ENCODE data around the gene CDH10. TPM values are rescaled to one million over a fixed set of nuclear protein-coding genes. Genes with fewer than 3 reads are reported as not detected.

CDH10 gene
- total and polyA plus RNA-seq, 2 donors (not counting 3 experiments of a cell fraction or from before 2014, with no cell fraction given), result 0.07 TPM; not detected in 1

- TF ChIP-seq FOS (IDR thresholded peaks at IDR 0.05; ENCODE audit: borderline replicate concordance, insufficient read depth, low read length), result no peak
- TF ChIP-seq CTCF (IDR thresholded peaks at IDR 0.05; ENCODE audit: extremely low read depth in 1 of 2, insufficient read depth in 1 of 2, low read depth in 1 of 2, low read length in 2 of 2), result no peak
- TF ChIP-seq EZH2 (IDR thresholded peaks at IDR 0.05; ENCODE audit: borderline replicate concordance, low read depth, low read length, severe bottlenecking), result no peak
- no peaks in the 10 kb centered on the region for H3K79me2 ChIP-seq (ENCODE audit: control insufficient read depth, insufficient read depth, low read length)
- BruUV-seq (replicated peaks), result no TSS peak
- no peaks in the 10 kb centered on the region for H4K20me1 ChIP-seq (replicated peaks; ENCODE audit: control insufficient read depth, extremely low read depth, insufficient read depth, low read length)
- no peaks in the 10 kb centered on the region for H3K36me3 ChIP-seq (ENCODE audit: control insufficient read depth in 2 of 2, extremely low read depth in 1 of 2, insufficient read depth in 2 of 2, low read length in 2 of 2)
- no peaks in the 10 kb centered on the region for H3K4me1 ChIP-seq (ENCODE audit: control insufficient read depth, extremely low read depth, insufficient read depth, low read length)
- H3K9me1 ChIP-seq (replicated peaks; ENCODE audit: control insufficient read depth, extremely low read depth, insufficient read depth, low read length), result no peaks in the 10 kb centered on the region
- DNase-seq (ENCODE audit: low read depth, low spot score) (no peak), FAIRE-seq (no peak)
- POLR2A ChIA-PET, result no interaction called here
- dilution Hi-C loops (cut with MboI; ENCODE audit: extremely low pct_ligation_motif_present, low sequenced_read_pairs) (no loop called here), intact Hi-C loops (cut with micrococcal nuclease) (no loop called here)
- no peak overlapping the region for H3K4me3 ChIP-seq (replicated peaks in 1 of 3; ENCODE audit: insufficient read depth in 1 of 3, low read depth in 1 of 3, low read length in 3 of 3)
- H3K9me3 ChIP-seq (replicated peaks; ENCODE audit: control insufficient read depth, insufficient read depth, low read length), result no peaks in the 10 kb centered on the region
- H3K27ac ChIP-seq (ENCODE audit: insufficient read depth, low read depth, low read length), result no peak overlapping the region
- H3K27me3 ChIP-seq (ENCODE audit: control insufficient read depth in 2 of 2, insufficient read depth in 2 of 2, low read length in 2 of 2), result no peaks in the 10 kb centered on the region
- no peak overlapping the region for H3K9ac ChIP-seq (replicated peaks; ENCODE audit: extremely low read depth, insufficient read depth, low read length)
- H3K4me2 ChIP-seq (ENCODE audit: insufficient read depth, low read length), result no peak overlapping the region
- no peak overlapping the region for H2AFZ ChIP-seq (ENCODE audit: low read depth, low read length)
- CTCF ChIA-PET, result no interaction called here
Measured at GRCh38 chr5:24477958-24478357, 166.8 kb downstream of the CDH10 start.

- BruUV-seq (replicated peaks), result no TSS peak
- dilution Hi-C loops (cut with MboI; ENCODE audit: extremely low pct_ligation_motif_present, low sequenced_read_pairs), result no loop called here
Measured at GRCh38 chr5:24475101-24475500, 169.7 kb downstream of the CDH10 start.

More at GRCh38 chr5:24475101-24475500, 169.7 kb downstream of the CDH10 start:
- no peak overlapping the region for H3K27ac ChIP-seq (ENCODE audit: insufficient read depth, low read depth, low read length)
- H3K4me1 ChIP-seq (ENCODE audit: control insufficient read depth, extremely low read depth, insufficient read depth, low read length), result no peaks in the 10 kb centered on the region
- intact Hi-C loops (cut with micrococcal nuclease), result no loop called here
- no peaks in the 10 kb centered on the region for H3K9me1 ChIP-seq (replicated peaks; ENCODE audit: control insufficient read depth, extremely low read depth, insufficient read depth, low read length)
- H3K36me3 ChIP-seq (ENCODE audit: control insufficient read depth in 2 of 2, extremely low read depth in 1 of 2, insufficient read depth in 2 of 2, low read length in 2 of 2), result no peaks in the 10 kb centered on the region
- H3K79me2 ChIP-seq (ENCODE audit: control insufficient read depth, insufficient read depth, low read length), result no peaks in the 10 kb centered on the region
- ChIA-PET CTCF (no interaction called here), POLR2A (no interaction called here)
- FAIRE-seq (no peak), DNase-seq (ENCODE audit: low read depth, low spot score) (no peak)
- H3K4me3 ChIP-seq (replicated peaks in 1 of 3; ENCODE audit: insufficient read depth in 1 of 3, low read depth in 1 of 3, low read length in 3 of 3), result no peak overlapping the region
- H4K20me1 ChIP-seq (replicated peaks; ENCODE audit: control insufficient read depth, extremely low read depth, insufficient read depth, low read length), result no peaks in the 10 kb centered on the region
- no peak for TF ChIP-seq POLR2A (IDR thresholded peaks at IDR 0.05; ENCODE audit: low read depth, low read length)
- TF ChIP-seq GATA2 (IDR thresholded peaks at IDR 0.05; ENCODE audit: insufficient read depth, insufficient read length, low read depth, low read length), result no peak
- no peak for TF ChIP-seq MAX (IDR thresholded peaks at IDR 0.05; ENCODE audit: insufficient read depth, insufficient read length)
- no peak for TF ChIP-seq EZH2 (IDR thresholded peaks at IDR 0.05; ENCODE audit: borderline replicate concordance, low read depth, low read length, severe bottlenecking)
- no peak for TF ChIP-seq MYC (IDR thresholded peaks at IDR 0.05; ENCODE audit: low read depth, low read length)
- no peak for TF ChIP-seq POLR2AphosphoS5 (IDR thresholded peaks at IDR 0.05; ENCODE audit: insufficient read depth, low read depth, low read length)
- no peak for TF ChIP-seq FOS (IDR thresholded peaks at IDR 0.05; ENCODE audit: borderline replicate concordance, insufficient read depth, low read length)
- TF ChIP-seq CTCF (IDR thresholded peaks at IDR 0.05; ENCODE audit: extremely low read depth in 1 of 2, insufficient read depth in 1 of 2, low read depth in 1 of 2, low read length in 2 of 2), result no peak
- TF ChIP-seq JUN (IDR thresholded peaks at IDR 0.05; ENCODE audit: borderline replicate concordance, insufficient read depth, insufficient read length, low read depth), result no peak
- no peak overlapping the region for H3K9ac ChIP-seq (replicated peaks; ENCODE audit: extremely low read depth, insufficient read depth, low read length)
- H3K4me2 ChIP-seq (ENCODE audit: insufficient read depth, low read length), result no peak overlapping the region
- H2AFZ ChIP-seq (ENCODE audit: low read depth, low read length), result no peak overlapping the region
- H3K9me3 ChIP-seq (replicated peaks; ENCODE audit: control insufficient read depth, insufficient read depth, low read length), result no peaks in the 10 kb centered on the region
- no peaks in the 10 kb centered on the region for H3K27me3 ChIP-seq (ENCODE audit: control insufficient read depth in 2 of 2, insufficient read depth in 2 of 2, low read length in 2 of 2)
